ENCODE results near the gene KRT2.

Gene KRT2

DNA sequence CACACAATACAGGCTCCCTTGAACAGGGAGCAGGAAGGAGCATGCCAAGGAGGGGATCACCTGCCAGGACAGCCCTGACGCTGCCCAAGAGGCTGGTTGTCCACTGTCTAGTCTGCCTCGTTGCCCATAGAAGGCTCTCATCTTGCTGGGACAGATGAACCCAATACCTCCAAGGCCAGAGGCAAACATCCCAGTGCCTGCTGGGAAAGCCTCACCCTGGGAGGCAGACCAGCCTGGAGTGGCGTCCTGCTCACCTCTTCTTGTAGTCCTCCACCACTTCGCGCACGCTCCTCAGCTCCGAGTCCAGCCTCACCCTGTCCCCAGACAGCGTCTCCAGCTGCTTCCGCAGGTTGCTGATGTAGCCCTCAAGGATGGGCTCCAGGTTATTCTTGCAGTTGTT lies 36.1 kb downstream of the KRT2 start:
- TF ChIP-seq, protein P1, sequence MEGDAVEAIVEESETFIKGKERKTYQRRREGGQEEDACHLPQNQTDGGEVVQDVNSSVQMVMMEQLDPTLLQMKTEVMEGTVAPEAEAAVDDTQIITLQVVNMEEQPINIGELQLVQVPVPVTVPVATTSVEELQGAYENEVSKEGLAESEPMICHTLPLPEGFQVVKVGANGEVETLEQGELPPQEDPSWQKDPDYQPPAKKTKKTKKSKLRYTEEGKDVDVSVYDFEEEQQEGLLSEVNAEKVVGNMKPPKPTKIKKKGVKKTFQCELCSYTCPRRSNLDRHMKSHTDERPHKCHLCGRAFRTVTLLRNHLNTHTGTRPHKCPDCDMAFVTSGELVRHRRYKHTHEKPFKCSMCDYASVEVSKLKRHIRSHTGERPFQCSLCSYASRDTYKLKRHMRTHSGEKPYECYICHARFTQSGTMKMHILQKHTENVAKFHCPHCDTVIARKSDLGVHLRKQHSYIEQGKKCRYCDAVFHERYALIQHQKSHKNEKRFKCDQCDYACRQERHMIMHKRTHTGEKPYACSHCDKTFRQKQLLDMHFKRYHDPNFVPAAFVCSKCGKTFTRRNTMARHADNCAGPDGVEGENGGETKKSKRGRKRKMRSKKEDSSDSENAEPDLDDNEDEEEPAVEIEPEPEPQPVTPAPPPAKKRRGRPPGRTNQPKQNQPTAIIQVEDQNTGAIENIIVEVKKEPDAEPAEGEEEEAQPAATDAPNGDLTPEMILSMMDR (IDR thresholded peaks at IDR 0.05; ENCODE audit: insufficient read depth, low read depth, low read length, missing control alignments) = no peak
- DNase-seq (ENCODE audit: low read depth) = no peak
- H3K4me3 ChIP-seq (ENCODE audit: low read length) = no peak overlapping the region

DNA sequence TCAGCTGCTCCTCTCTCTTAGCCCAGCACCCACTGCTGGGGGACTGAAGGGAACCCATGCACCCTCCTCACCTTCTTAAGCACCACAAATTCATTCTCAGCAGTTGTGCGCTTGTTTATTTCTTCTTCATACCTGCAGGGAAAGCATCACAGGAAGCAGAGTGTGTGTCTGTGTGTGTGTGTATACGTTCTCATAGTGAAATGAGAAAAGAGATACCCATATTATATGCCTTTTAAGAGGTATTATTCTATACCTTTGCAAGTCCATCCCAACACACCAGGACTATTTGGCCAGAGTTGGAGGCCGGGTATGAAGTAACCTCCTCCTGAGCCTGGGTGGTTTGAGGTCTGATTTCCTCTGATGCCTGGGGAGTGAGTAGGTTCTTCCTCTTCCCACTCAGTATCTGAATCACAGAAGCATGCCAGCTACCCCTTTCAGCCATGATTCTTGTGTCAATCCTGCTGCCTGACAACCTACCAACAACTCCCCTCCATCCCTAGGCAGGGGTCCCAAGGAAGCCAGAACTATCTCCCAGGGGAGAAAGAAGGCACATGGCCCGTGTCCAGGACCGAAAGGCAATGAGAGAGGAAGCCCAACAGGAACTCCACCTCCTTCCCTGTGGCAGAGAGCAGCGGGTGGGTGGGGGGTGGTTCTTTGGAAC lies 36.7 kb downstream of the KRT2 start:
- TF ChIP-seq, protein P1 (IDR thresholded peaks at IDR 0.05; ENCODE audit: insufficient read depth, low read depth, low read length, missing control alignments) = no peak
- H3K4me3 ChIP-seq (ENCODE audit: low read length) = no peak overlapping the region
- DNase-seq (ENCODE audit: low read depth) = peak; percentile 30

DNA sequence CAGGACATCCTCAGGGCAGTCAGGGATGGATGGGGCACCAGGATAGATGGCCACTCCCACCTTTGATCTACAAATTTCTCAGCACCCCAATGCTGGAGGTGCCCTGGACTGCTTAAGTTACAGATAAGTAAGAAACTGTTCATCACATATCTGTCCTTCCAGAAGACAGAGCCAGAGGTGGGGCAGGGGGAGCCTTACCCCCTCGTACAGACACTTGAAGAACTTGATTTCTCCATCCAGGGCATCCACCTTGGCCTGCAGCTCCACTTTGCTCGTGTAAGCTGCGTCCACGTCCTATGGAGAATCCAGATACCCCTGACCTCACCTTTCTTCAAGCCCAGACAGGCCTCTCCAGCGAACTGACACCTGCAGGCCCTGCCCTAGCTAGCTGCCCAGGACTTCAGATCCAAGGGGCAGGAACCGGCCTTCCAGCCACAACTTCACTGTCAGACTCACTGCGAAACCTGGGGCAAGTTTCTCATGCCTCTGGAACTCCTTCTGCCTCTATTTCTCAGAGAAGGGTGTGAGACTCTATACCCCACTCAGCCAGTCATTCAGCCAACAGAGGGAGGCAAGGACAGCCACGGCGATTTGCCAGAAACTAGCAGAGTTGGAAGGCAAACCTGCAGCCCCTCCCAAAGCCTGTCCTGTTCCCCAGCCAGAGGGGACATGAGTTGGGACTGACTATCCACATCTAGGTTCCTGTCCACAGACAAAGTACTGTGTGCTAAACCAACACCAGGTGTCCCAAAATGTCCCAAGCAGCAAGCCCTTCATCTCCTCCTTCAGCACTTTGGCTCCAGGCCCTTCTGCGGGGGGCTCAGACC lies 37.4 kb downstream of the KRT2 start:
- TF ChIP-seq, protein P1 (IDR thresholded peaks at IDR 0.05; ENCODE audit: insufficient read depth, low read depth, low read length, missing control alignments) = no peak
- peak; percentile 7 for DNase-seq (ENCODE audit: low read depth)
- H3K4me3 ChIP-seq (ENCODE audit: low read length) = no peak overlapping the region

DNA sequence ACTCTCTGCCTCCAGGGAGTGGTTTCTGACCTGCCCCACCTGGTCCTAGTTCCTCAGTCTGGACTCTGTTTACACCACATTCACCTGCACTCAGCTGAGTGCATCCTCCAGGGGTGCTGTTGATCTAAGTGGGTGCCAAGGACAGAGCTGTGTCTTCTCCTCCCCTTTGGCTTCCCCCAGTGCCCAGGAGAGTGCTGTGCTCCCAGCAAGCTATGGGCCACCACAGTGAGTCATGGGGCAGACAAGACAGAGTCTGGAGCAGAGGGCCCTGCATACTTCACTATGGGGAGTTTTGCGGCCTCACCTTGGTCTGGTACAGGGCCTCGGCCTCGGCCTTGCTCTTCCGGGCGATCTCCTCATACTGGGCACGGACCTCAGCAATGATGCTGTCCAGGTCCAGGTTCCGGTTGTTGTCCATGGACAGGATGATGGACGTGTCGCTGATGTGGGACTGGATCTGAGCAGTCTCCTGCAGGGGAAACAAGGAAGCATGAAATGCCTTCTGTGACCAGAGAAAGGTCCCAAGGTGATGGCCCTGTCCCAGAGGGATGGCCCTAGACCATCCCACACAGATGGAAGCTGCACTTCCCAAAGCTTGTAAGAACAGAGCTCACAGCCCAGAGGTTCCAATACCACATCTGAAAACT lies 38.5 kb downstream of the KRT2 start:
- H3K4me3 ChIP-seq (ENCODE audit: low read length) = no peak overlapping the region
- DNase-seq (ENCODE audit: low read depth) = no peak
- TF ChIP-seq, protein P1 (IDR thresholded peaks at IDR 0.05; ENCODE audit: insufficient read depth, low read depth, low read length, missing control alignments) = no peak

DNA sequence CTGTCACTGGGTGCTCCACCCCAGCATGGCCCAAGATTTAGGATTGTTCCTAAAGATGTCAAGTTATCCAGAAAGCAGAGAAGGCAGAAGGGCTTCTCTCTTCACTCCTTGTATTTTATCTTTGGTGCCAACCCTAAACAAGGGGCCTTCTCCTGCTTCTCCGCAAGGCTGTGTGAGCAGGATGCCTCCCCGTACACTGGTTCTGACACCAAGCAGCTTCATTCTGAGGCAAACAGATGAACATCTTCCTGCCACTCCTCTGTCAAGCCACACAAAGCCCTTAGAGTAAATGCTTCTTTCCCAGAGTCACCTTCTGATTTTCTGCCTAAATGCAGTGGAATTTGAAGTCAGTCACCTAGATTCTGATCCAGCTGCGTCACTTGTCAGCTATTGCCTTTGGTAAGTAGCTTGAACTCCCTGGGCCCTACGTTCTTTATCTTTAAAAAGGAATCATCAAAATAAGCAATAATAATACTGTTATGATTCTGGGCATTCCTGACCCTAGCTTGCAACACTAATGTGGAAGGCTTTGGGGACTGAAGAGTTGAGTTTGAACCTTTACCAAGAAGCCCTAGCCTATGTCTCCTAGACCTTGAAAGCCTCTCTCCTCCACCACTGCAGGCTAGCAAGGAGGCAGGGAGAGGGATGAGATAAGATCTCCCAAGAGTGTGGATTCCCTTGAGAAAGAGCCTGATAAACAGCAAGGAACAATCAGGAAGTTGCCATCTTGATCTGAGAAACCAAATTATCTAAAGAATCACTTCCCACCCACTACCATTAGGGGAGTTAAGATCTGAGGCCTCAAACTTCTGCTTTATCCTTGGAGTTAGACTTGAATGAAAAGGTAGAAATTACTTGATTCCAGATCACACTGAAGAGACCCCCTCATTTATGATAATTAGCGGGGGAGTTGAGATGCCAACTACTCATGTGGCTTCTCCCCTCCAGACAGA lies 39.3 kb downstream of the KRT2 start:
- TF ChIP-seq, protein P1 (IDR thresholded peaks at IDR 0.05; ENCODE audit: insufficient read depth, low read depth, low read length, missing control alignments) = no peak
- no peak for DNase-seq (ENCODE audit: low read depth)
- no peak overlapping the region for H3K4me3 ChIP-seq (ENCODE audit: low read length)

DNA sequence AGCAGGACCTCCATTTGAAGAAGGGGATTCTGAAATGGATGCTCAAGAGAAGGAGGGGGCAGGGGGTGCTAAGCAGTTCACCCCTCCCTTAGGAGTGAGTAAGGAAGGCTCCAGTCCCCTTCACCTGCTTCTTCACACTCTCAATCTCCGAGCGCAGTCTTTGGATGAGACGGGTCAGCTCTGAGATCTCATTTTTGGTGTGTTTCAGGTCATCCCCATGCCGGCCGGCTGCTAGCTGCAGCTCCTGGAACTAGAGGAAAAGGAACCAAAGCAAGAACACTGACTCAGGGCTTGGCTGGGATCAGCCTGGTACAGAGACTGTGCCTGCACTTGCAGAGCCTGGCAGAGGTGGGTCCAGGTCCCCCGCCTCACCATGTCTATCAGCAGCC lies 40.9 kb downstream of the KRT2 start:
- H3K4me3 ChIP-seq (ENCODE audit: low read length) = no peak overlapping the region
- DNase-seq (ENCODE audit: low read depth) = no peak
- TF ChIP-seq, protein P1 (IDR thresholded peaks at IDR 0.05; ENCODE audit: insufficient read depth, low read depth, low read length, missing control alignments) = no peak

Measured in epithelial cell of esophagus (primary cell).